ENCODE data around the gene SLC26A4.

The SLC26A4 gene

GRCh38 chr7:107668296-107668695, 7.7 kb downstream of the SLC26A4 start:
- peaks cover 5% of the 10 kb centered on the region for H3K4me1 Mint-ChIP-seq
- H3K27ac Mint-ChIP-seq, result no peak overlapping the region
- no peaks in the 10 kb centered on the region for H3K36me3 Mint-ChIP-seq
- peaks cover 2% of the 10 kb centered on the region for H3K27me3 Mint-ChIP-seq
- DNase-seq (ENCODE audit: low spot score in 2 of 2), result no peak
- no peaks in the 10 kb centered on the region for H3K9me3 Mint-ChIP-seq
- ATAC-seq (ENCODE audit: low read depth), result no peak
- H3K4me3 Mint-ChIP-seq, result no peak overlapping the region

DNA sequence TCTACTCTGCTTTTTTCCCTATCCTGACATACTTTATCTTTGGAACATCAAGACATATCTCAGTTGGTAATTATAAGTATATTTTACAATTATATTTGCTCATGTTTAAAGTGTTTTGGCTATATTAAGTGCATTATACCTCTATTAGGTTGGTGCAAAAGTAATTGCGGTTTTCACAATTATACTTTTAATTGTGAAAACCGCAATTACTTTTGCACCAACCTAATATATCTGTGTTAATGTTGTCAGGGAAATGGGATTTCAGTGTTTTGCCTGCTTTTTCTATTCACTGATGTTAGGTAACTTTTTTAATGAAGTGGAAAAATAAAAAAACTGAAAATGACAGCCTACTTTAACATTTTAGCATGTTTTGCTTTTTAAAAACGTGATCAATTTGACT, 11.6 kb downstream of the SLC26A4 start:
- no peak overlapping the region for H3K27ac Mint-ChIP-seq
- H3K36me3 Mint-ChIP-seq, result no peaks in the 10 kb centered on the region
- H3K27me3 Mint-ChIP-seq, result peaks cover 2% of the 10 kb centered on the region
- no peak overlapping the region for H3K4me3 Mint-ChIP-seq
- ATAC-seq (ENCODE audit: low read depth) (no peak), DNase-seq (ENCODE audit: low spot score in 2 of 2) (no peak)
- H3K9me3 Mint-ChIP-seq, result no peaks in the 10 kb centered on the region
- H3K4me1 Mint-ChIP-seq, result peaks cover 8% of the 10 kb centered on the region

DNA sequence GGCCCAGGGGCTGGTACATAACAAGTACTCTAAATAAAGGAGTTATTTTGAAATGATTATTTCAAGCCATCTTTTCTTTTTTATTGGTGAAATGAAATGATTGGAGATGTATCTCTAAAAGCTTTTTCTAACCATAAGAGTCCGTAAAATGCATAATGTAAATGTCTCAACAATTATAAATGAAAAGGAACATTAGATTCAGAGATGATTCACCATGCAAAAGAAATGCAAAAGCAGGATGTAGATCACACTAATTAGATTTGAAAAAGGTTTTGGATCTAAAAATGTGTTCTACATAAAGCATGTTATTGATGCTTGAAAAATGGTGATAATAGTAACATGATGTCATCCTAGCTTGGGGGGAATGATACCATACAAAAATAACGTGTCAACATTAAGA, 15.6 kb downstream of the SLC26A4 start:
- ATAC-seq (ENCODE audit: low read depth) (no peak), DNase-seq (ENCODE audit: low spot score in 2 of 2) (no peak)
- H3K27me3 Mint-ChIP-seq, result peaks cover 2% of the 10 kb centered on the region
- no peak overlapping the region for H3K4me3 Mint-ChIP-seq
- peaks cover 2% of the 10 kb centered on the region for H3K36me3 Mint-ChIP-seq
- H3K27ac Mint-ChIP-seq, result no peak overlapping the region
- peaks cover 16% of the 10 kb centered on the region for H3K4me1 Mint-ChIP-seq
- H3K9me3 Mint-ChIP-seq, result peaks cover 1% of the 10 kb centered on the region

DNA sequence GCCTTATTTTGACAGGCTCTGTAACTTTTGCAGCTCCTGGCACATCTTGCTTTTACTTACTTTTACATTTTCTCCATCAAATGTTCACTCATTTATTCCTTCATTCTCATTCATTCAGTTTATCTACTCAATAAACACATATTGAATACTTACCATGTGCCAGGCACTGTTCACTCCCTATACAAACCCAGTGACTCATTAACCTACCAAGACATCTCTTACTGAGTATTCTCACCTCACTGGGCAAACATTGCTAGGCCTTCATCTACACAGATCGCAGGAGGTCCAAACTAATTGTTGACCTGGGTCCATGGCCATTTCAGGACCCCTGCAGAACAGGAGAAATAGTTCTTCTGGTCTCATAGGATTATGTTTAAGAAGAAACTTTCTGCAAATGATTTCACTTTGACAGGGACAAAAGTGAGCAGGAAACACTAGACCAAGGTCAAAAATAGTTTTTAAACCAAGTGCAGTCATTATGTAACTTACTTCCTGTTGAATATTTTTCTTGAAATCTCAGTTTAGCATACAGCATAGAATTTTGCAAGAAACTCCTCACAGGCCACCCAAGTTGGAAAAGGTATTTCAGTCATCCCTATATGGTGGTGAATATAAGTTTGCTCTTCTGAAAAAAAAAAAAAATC, 17.6 kb downstream of the SLC26A4 start:
- Mint-ChIP-seq H3K9me3 (peaks cover 1% of the 10 kb centered on the region), H3K27me3 (no peaks in the 10 kb centered on the region), H3K4me1 (peaks cover 16% of the 10 kb centered on the region), H3K4me3 (peak overlapping the region; percentile 76), H3K27ac (peak overlapping the region; percentile 96), H3K36me3 (peaks cover 2% of the 10 kb centered on the region)
- peak; percentile 51 for ATAC-seq (ENCODE audit: low read depth)
- no peak for DNase-seq (ENCODE audit: low spot score in 2 of 2)

DNA sequence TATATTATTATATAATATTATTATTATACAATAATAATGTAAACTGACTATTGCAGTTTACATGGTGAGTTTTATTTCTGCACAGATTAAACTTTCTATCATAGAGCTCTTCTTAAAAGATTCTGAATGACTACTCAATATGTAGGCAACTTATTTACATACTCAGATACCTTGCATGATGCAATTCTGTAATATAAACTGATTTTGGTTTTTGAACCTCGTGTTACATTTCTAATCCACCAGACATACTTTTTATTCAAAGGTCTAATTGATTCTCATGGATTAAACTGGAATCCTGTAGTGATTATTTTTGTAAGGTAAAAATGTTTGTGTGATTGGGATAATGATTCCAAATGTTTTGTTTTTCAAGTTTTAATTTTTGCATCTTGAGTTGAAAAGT, 19.9 kb downstream of the SLC26A4 start:
- ATAC-seq (ENCODE audit: low read depth), result no peak
- DNase-seq (ENCODE audit: low spot score in 2 of 2), result no peak
- no peak overlapping the region for H3K4me3 Mint-ChIP-seq
- H3K27ac Mint-ChIP-seq, result no peak overlapping the region
- no peaks in the 10 kb centered on the region for H3K27me3 Mint-ChIP-seq
- peaks cover 1% of the 10 kb centered on the region for H3K9me3 Mint-ChIP-seq
- peaks cover 2% of the 10 kb centered on the region for H3K36me3 Mint-ChIP-seq
- H3K4me1 Mint-ChIP-seq, result peaks cover 16% of the 10 kb centered on the region

- H3K4me1 Mint-ChIP-seq, result peaks cover 17% of the 10 kb centered on the region
- H3K9me3 Mint-ChIP-seq, result peaks cover 1% of the 10 kb centered on the region
- no peaks in the 10 kb centered on the region for H3K27me3 Mint-ChIP-seq
- no peak overlapping the region for H3K4me3 Mint-ChIP-seq
- ATAC-seq (ENCODE audit: low read depth) (no peak), DNase-seq (ENCODE audit: low spot score in 2 of 2) (no peak)
- H3K36me3 Mint-ChIP-seq, result peaks cover 2% of the 10 kb centered on the region
- no peak overlapping the region for H3K27ac Mint-ChIP-seq
Observed at GRCh38 chr7:107682886-107683285, 22.3 kb downstream of the SLC26A4 start.

- H3K9me3 Mint-ChIP-seq, result no peaks in the 10 kb centered on the region
- no peak overlapping the region for H3K4me3 Mint-ChIP-seq
- H3K36me3 Mint-ChIP-seq, result no peaks in the 10 kb centered on the region
- DNase-seq (ENCODE audit: low spot score in 2 of 2) (no peak), ATAC-seq (ENCODE audit: low read depth) (no peak)
- H3K27ac Mint-ChIP-seq, result no peak overlapping the region
- H3K27me3 Mint-ChIP-seq, result no peaks in the 10 kb centered on the region
- H3K4me1 Mint-ChIP-seq, result peaks cover 4% of the 10 kb centered on the region
Observed at GRCh38 chr7:107684287-107684686, 23.7 kb downstream of the SLC26A4 start.

GRCh38 chr7:107684947-107685463, 24.4 kb downstream of the SLC26A4 start:
- DNase-seq (ENCODE audit: low spot score in 2 of 2) (no peak), ATAC-seq (ENCODE audit: low read depth) (no peak)
- peaks cover 4% of the 10 kb centered on the region for H3K4me1 Mint-ChIP-seq
- H3K4me3 Mint-ChIP-seq, result no peak overlapping the region
- no peaks in the 10 kb centered on the region for H3K9me3 Mint-ChIP-seq
- H3K27ac Mint-ChIP-seq, result no peak overlapping the region
- no peaks in the 10 kb centered on the region for H3K36me3 Mint-ChIP-seq
- H3K27me3 Mint-ChIP-seq, result no peaks in the 10 kb centered on the region

- H3K27ac Mint-ChIP-seq, result no peak overlapping the region
- ATAC-seq (ENCODE audit: low read depth) (no peak), DNase-seq (ENCODE audit: low spot score in 2 of 2) (no peak)
- no peaks in the 10 kb centered on the region for H3K36me3 Mint-ChIP-seq
- H3K27me3 Mint-ChIP-seq, result peaks cover 2% of the 10 kb centered on the region
- H3K4me1 Mint-ChIP-seq, result peaks cover 4% of the 10 kb centered on the region
- no peak overlapping the region for H3K4me3 Mint-ChIP-seq
- no peaks in the 10 kb centered on the region for H3K9me3 Mint-ChIP-seq
Observed at GRCh38 chr7:107686816-107687387, 26.3 kb downstream of the SLC26A4 start.

GRCh38 chr7:107687656-107688055, 27.0 kb downstream of the SLC26A4 start:
- peaks cover 3% of the 10 kb centered on the region for H3K27me3 Mint-ChIP-seq

DNA sequence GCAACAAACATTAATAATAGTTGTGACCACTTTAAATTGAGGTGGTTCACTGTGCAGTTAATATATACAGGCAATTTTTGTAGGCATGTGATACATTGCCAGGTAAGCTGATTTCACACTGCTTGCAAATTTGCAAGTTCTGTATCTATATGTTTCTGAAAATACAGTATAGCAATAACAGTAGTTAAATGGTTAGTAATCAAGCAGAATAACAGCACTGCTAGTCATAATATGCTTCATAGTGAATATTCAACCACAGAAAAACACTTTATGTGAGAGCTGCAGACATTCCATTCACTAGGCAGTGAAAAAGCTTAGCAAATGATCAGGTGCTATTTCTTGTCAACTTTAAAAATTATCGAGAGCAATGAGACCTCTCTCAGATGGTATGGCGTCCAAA, 28.9 kb downstream of the SLC26A4 start:
- no peak overlapping the region for H3K4me3 Mint-ChIP-seq
- ATAC-seq (ENCODE audit: low read depth) (no peak), DNase-seq (ENCODE audit: low spot score in 2 of 2) (no peak)
- peaks cover 6% of the 10 kb centered on the region for H3K27me3 Mint-ChIP-seq
- H3K27ac Mint-ChIP-seq, result no peak overlapping the region
- no peaks in the 10 kb centered on the region for H3K9me3 Mint-ChIP-seq
- H3K4me1 Mint-ChIP-seq, result peaks cover 4% of the 10 kb centered on the region
- no peaks in the 10 kb centered on the region for H3K36me3 Mint-ChIP-seq

More at GRCh38 chr7:107687656-107688055, 27.0 kb downstream of the SLC26A4 start:
- Mint-ChIP-seq H3K4me3 (no peak overlapping the region), H3K36me3 (no peaks in the 10 kb centered on the region), H3K9me3 (no peaks in the 10 kb centered on the region), H3K27ac (no peak overlapping the region), H3K4me1 (peaks cover 4% of the 10 kb centered on the region)
- ATAC-seq (ENCODE audit: low read depth) (no peak), DNase-seq (ENCODE audit: low spot score in 2 of 2) (no peak)

GRCh38 chr7:107690084-107690483, 29.5 kb downstream of the SLC26A4 start:
- ATAC-seq (ENCODE audit: low read depth) (no peak), DNase-seq (ENCODE audit: low spot score in 2 of 2) (no peak)
- Mint-ChIP-seq H3K27me3 (peaks cover 6% of the 10 kb centered on the region), H3K36me3 (no peaks in the 10 kb centered on the region), H3K27ac (no peak overlapping the region), H3K4me3 (no peak overlapping the region), H3K9me3 (no peaks in the 10 kb centered on the region), H3K4me1 (peaks cover 4% of the 10 kb centered on the region)

GRCh38 chr7:107690611-107691010, 30.0 kb downstream of the SLC26A4 start:
- ATAC-seq (ENCODE audit: low read depth) (no peak), DNase-seq (ENCODE audit: low spot score in 2 of 2) (no peak)
- H3K9me3 Mint-ChIP-seq, result no peaks in the 10 kb centered on the region
- H3K4me1 Mint-ChIP-seq, result peaks cover 4% of the 10 kb centered on the region
- H3K36me3 Mint-ChIP-seq, result no peaks in the 10 kb centered on the region
- H3K27ac Mint-ChIP-seq, result no peak overlapping the region
- no peak overlapping the region for H3K4me3 Mint-ChIP-seq
- H3K27me3 Mint-ChIP-seq, result peaks cover 6% of the 10 kb centered on the region

- Mint-ChIP-seq H3K4me3 (no peak overlapping the region), H3K4me1 (no peaks in the 10 kb centered on the region), H3K27ac (no peak overlapping the region), H3K36me3 (no peaks in the 10 kb centered on the region), H3K27me3 (peaks cover 6% of the 10 kb centered on the region), H3K9me3 (no peaks in the 10 kb centered on the region)
- DNase-seq (ENCODE audit: low spot score in 2 of 2) (no peak), ATAC-seq (ENCODE audit: low read depth) (no peak)
Observed at GRCh38 chr7:107691716-107692115, 31.1 kb downstream of the SLC26A4 start.

GRCh38 chr7:107692501-107692900, 31.9 kb downstream of the SLC26A4 start:
- H3K4me3 Mint-ChIP-seq, result no peak overlapping the region
- H3K27ac Mint-ChIP-seq, result no peak overlapping the region
- no peaks in the 10 kb centered on the region for H3K9me3 Mint-ChIP-seq
- H3K36me3 Mint-ChIP-seq, result no peaks in the 10 kb centered on the region
- H3K4me1 Mint-ChIP-seq, result no peaks in the 10 kb centered on the region
- DNase-seq (ENCODE audit: low spot score in 2 of 2) (no peak), ATAC-seq (ENCODE audit: low read depth) (no peak)
- peaks cover 6% of the 10 kb centered on the region for H3K27me3 Mint-ChIP-seq
